Esophagus squamous epithelium (tissue), 5 donors: ENCODE data around the gene AFAP1L1. TPM values are rescaled to one million over a fixed set of nuclear protein-coding genes. Genes with fewer than 3 reads are reported as not detected.

Experiments used
- DNase-seq: peaks from one replicate; lab custom pipeline; 2025; lab: John Stamatoyannopoulos, UW
- H3K27ac ChIP-seq, 4 donors: fragments of 200-600 bp; sonication (generic); one replicate each; pipeline ENCODE4 v1.5.1; 2016 to 2019; ENCODE audit warnings: mild to moderate bottlenecking in 1 of 4
- H3K27me3 ChIP-seq, 4 donors: fragments of 200-600 bp; sonication (generic); 1 replicate in 3 of 4; 2 replicates in 1 of 4; pipeline versions ENCODE4 v1.5.1 to v1.6.0; 2017 to 2021; ENCODE audit warnings: antibody characterized with exemption in 1 of 4
- H3K36me3 ChIP-seq, 3 donors: fragments of 200-600 bp; sonication (generic); one replicate each; pipeline ENCODE4 v1.5.1; 2016 to 2019
- H3K4me1 ChIP-seq, 3 donors: fragments of 200-600 bp; sonication (generic); one replicate each; pipeline ENCODE4 v1.5.1; 2017 to 2019
- H3K4me3 ChIP-seq, 4 donors: fragments of 200-600 bp; sonication (generic); 1 replicate in 3 of 4; 2 replicates in 1 of 4; pipeline ENCODE4 v1.5.1; 2016 to 2019; ENCODE audit warnings: mild to moderate bottlenecking in 2 of 4, moderate library complexity in 1 of 4
- H3K9me3 ChIP-seq, 3 donors: fragments of 200-600 bp; sonication (generic); one replicate each; pipeline ENCODE4 v1.5.1; 2016 to 2019
- POLR2A ChIP-seq, 4 donors: fragments of 450-650 bp; IDR thresholded peaks; one replicate each; pipeline ENCODE4 v1.6.1; 2017; ENCODE audit warnings: antibody characterized with exemption in 4 of 4, mild to moderate bottlenecking in 4 of 4, moderate library complexity in 3 of 4
- WGBS, 2 donors: methylation state at CpG; one replicate each; pipeline ENCODE4 v1.1.5; 2018; 5-methylcytosine and 5-hydroxymethylcytosine counted together
- intact Hi-C: fragments of 100-400 bp; cut with DNase I; formaldehyde crosslinking; loops from one replicate; pipeline ENCODE4 v1.15.0; 2022
- total RNA-seq, 4 donors: library from RNA; depleted of rRNA; stranded (reverse); fragments of >200 nt; gene quantifications; one replicate each; pipeline ENCODE4 v1.1.0, GENCODE V29; 2016
- TF ChIP-seq, protein P1 (sequence below), 6 experiments: fragments of 450-650 bp in 4 of 6; fragments of 200-600 bp in 2 of 6; sonication (generic) in 2 of 6; IDR thresholded peaks; one replicate each; pipeline ENCODE4 v1.5.1; 2016 to 2019; ENCODE audit warnings: antibody characterized with exemption in 6 of 6, mild to moderate bottlenecking in 4 of 6, moderate library complexity in 4 of 6
- donor health status: DM: yes; HTN: yes; CAD: no.

The AFAP1L1 gene
- total RNA-seq, 4 donors from 2014 or later: 2.8 to 14.5 (median 8.7) TPM

DNA sequence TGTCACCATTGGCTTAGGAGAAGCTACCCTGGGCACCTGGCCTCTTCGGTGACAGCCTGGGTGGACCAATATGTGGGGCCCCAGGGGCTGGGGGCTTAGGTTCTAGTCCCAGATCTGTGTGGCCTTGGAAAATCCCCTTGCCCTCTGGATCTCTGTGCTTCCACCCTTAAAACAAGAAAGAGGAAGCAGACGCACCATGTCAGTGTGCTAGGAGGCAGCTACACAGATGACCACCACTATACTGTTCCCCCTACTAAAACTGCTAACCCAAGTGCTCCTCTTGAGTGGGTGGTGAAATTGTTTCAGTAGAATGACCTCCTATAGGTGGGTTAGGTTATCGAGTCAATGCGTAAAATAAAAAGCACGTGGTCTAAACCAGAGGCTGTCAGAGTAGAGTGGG, 31.0 kb downstream of the AFAP1L1 start:
- Histone ChIP-seq H3K4me1 (peaks cover 0 to 30% (median 0%) of the 10 kb centered on the region in 3 donors), H3K36me3 (peaks cover 0 to 15% (median 0%) of the 10 kb centered on the region in 3 donors), H3K9me3 (no peaks in the 10 kb centered on the region), H3K4me3 (no peak overlapping the region), H3K27ac (no peak overlapping the region), H3K27me3 (no peaks in the 10 kb centered on the region)
- intact Hi-C loops: no loop called here
- TF ChIP-seq, protein P1, sequence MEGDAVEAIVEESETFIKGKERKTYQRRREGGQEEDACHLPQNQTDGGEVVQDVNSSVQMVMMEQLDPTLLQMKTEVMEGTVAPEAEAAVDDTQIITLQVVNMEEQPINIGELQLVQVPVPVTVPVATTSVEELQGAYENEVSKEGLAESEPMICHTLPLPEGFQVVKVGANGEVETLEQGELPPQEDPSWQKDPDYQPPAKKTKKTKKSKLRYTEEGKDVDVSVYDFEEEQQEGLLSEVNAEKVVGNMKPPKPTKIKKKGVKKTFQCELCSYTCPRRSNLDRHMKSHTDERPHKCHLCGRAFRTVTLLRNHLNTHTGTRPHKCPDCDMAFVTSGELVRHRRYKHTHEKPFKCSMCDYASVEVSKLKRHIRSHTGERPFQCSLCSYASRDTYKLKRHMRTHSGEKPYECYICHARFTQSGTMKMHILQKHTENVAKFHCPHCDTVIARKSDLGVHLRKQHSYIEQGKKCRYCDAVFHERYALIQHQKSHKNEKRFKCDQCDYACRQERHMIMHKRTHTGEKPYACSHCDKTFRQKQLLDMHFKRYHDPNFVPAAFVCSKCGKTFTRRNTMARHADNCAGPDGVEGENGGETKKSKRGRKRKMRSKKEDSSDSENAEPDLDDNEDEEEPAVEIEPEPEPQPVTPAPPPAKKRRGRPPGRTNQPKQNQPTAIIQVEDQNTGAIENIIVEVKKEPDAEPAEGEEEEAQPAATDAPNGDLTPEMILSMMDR (IDR thresholded peaks at IDR 0.05): no peak
- TF ChIP-seq POLR2A (IDR thresholded peaks at IDR 0.05): no peak
- no peak for DNase-seq
- 76 to 85% methylated on average over 3 to 5 of the region's 5 CpGs for WGBS, 2 donors

DNA sequence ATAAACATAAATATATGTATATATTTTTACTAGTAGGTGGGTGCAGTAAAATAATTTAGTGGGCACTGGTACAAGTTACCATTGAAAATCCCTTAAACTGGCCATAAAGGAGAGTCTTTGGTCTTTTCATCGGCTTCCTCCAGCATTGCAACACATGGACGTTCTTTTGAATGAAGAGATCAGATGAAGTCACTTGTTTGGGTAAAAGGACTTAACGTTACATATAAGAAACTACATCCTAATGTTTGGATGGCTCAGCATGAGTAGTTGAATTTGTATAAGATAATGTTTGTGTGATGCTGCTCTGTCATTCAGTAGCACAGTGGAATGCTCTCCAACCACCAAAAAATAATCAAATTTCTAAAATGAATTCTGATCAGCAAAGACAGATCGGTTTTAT, 31.6 kb downstream of the AFAP1L1 start:
- Histone ChIP-seq H3K4me3 (no peak overlapping the region), H3K4me1 (peaks cover 0 to 25% (median 0%) of the 10 kb centered on the region in 3 donors), H3K9me3 (no peaks in the 10 kb centered on the region), H3K27me3 (no peaks in the 10 kb centered on the region), H3K27ac (no peak overlapping the region), H3K36me3 (peaks cover 0 to 15% (median 0%) of the 10 kb centered on the region in 3 donors)
- no peak for DNase-seq
- intact Hi-C loops: no loop called here
- TF ChIP-seq, protein P1 (IDR thresholded peaks at IDR 0.05): no peak
- TF ChIP-seq POLR2A (IDR thresholded peaks at IDR 0.05): no peak
- WGBS, 2 donors: 74 to 77% methylated on average over 4 of the region's 4 CpGs

DNA sequence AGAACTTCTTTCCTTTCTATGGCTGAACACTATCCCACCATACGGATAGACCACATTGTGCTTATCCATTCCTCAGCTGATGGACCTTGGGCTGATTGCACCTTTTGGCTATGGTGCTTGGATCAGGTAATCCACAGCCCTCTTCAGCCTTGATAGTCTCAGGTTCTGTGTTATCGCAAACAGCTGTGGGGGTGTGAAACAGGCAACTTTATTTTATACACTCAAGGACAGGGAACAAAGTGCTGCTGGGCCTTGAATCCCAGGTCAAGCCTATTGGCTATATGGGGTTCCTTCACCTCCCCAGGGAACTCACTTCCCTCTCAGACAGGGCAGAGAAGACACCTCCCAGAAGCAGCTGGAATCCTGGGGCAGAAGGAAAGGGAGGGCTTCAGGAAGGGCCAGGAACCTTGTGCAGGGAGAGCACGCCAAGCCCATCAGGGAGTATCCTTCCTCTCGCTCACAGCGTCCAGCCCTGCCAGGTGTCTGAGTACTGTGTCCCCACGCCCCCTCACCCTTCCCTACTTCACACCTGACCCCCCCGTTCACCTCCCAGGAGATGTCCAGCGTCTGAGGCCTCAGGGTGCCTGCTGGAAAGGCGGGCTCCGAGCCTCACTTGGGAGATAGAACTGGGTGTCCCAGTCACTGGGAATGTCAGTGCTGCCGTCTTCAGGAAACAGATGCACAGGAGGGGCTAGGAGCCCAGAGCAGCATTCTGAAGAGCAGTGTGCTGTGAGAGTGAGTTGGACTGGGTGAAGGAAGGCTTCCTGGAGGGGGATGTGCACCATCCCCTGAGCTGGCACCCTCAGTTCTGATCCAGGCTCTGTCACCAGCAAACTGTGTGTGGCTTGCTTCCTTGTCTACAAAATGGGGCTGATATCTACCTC, 32.8 kb downstream of the AFAP1L1 start:
- Histone ChIP-seq H3K4me3 (no peak overlapping the region), H3K36me3 (peaks cover 0 to 15% (median 0%) of the 10 kb centered on the region in 3 donors), H3K27me3 (no peaks in the 10 kb centered on the region), H3K9me3 (no peaks in the 10 kb centered on the region), H3K27ac (peak overlapping the region in 2 of 4 donors; percentile 33 to 57), H3K4me1 (peaks cover 0 to 12% (median 0%) of the 10 kb centered on the region in 3 donors)
- DNase-seq: no peak
- 86 to 88% methylated on average over 2 to 6 of the region's 11 CpGs for WGBS, 2 donors
- no peak for TF ChIP-seq POLR2A (IDR thresholded peaks at IDR 0.05)
- TF ChIP-seq, protein P1 (IDR thresholded peaks at IDR 0.05): no peak
- intact Hi-C loops: no loop called here

DNA sequence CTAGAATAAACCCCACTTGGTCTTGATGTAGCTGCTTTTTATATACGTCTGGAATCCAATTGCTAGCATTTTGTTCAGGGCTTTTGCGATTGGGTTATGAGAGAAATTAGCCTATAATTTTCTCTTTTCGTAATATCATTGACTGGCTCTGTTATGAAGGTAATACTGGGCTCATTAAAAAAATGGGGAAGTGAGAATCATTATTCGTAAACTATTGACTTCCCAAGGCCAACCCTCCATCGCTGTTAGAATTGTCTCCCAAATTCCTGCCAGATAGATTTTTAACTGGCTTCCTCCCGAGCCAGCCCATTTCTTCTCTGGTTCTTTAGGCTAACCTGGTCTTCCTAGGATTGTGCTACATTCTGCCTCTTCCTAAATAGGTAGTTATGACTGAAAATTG, 37.7 kb downstream of the AFAP1L1 start:
- no peak for DNase-seq
- H3K4me1 ChIP-seq: no peaks in the 10 kb centered on the region
- H3K4me3 ChIP-seq: no peak overlapping the region
- WGBS, 2 donors: 75 to 81% methylated on average over 6 of the region's 6 CpGs
- intact Hi-C loops: no loop called here
- no peaks in the 10 kb centered on the region for H3K36me3 ChIP-seq
- H3K27ac ChIP-seq: no peak overlapping the region
- no peaks in the 10 kb centered on the region for H3K27me3 ChIP-seq
- no peaks in the 10 kb centered on the region for H3K9me3 ChIP-seq
- no peak for TF ChIP-seq POLR2A (IDR thresholded peaks at IDR 0.05)
- TF ChIP-seq, protein P1 (IDR thresholded peaks at IDR 0.05): no peak

DNA sequence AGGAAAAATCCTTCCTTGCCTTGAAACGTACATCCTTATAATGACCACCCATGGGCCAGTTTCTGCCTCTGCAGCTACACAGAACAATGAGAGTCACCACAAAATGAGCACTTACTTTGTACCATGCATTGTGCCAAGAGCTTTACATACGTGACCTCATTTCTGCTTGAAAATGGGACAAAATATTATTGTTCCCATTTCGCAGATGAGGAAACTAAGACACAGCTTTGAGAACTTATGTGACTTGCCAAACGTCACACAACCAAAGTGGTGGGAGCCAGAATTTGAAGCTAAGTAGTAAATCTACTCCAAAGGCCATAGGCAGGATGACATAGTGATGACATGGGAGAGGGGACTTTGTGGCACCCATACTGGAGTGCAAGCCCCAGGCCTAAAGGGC, 38.8 kb downstream of the AFAP1L1 start:
- Histone ChIP-seq H3K4me3 (no peak overlapping the region), H3K27me3 (no peaks in the 10 kb centered on the region), H3K27ac (no peak overlapping the region), H3K4me1 (no peaks in the 10 kb centered on the region), H3K36me3 (no peaks in the 10 kb centered on the region), H3K9me3 (no peaks in the 10 kb centered on the region)
- TF ChIP-seq, protein P1 (IDR thresholded peaks at IDR 0.05): no peak
- TF ChIP-seq POLR2A (IDR thresholded peaks at IDR 0.05): no peak
- DNase-seq: no peak
- intact Hi-C loops: no loop called here
- WGBS, 2 donors: 80 to 88% methylated on average over 4 of the region's 4 CpGs
